Psoas muscle (tissue), 8 donors: ENCODE data around the gene TRIM8. TPM values are rescaled to one million over a fixed set of nuclear protein-coding genes. Genes with fewer than 3 reads are reported as not detected.

Experiments used
- ATAC-seq, 4 donors: fragments of 200-7000 bp; cut with Tn5 transposase; one replicate each; pipeline ENCODE4 v1.9.1; 2020; ENCODE audit warnings: moderate library complexity in 3 of 4, mild to moderate bottlenecking in 2 of 4
- DNase-seq, 2 donors: peaks; one replicate each; pipeline ENCODE4 v3.0.0-alpha.2; 2020
- H3K27ac ChIP-seq: fragments of 200-600 bp; one replicate; pipeline ENCODE4 v1.8.0; 2022
- H3K27me3 ChIP-seq, 3 donors: fragments of 200-600 bp in 1 of 3; one replicate each; pipeline versions ENCODE4 v1.6.1 to v1.8.0; 2013 to 2022; ENCODE audit warnings: low read length in 2 of 3, mild to moderate bottlenecking in 2 of 3, moderate library complexity in 1 of 3; ENCODE audit not compliant: insufficient read depth in 3 of 3
- H3K36me3 ChIP-seq, 2 donors: fragments of 200-600 bp in 1 of 2; one replicate each; pipeline versions ENCODE4 v1.6.1 to v1.8.0; 2013 to 2022; ENCODE audit warnings: low read depth in 1 of 2, mild to moderate bottlenecking in 1 of 2, moderate library complexity in 1 of 2; ENCODE audit not compliant: insufficient read depth in 1 of 2
- H3K4me1 ChIP-seq: fragments of 200-600 bp; one replicate; pipeline ENCODE4 v1.8.0; 2022
- H3K4me3 ChIP-seq: fragments of 200-600 bp; one replicate; pipeline ENCODE4 v1.8.0; 2022; ENCODE audit warnings: mild to moderate bottlenecking
- H3K9me3 ChIP-seq: fragments of 200-600 bp; one replicate; pipeline ENCODE4 v1.8.0; 2022
- CTCF ChIP-seq: fragments of 200-600 bp; IDR thresholded peaks from one replicate; pipeline ENCODE4 v1.8.0; 2022; ENCODE audit warnings: antibody characterized with exemption
- WGBS, 3 donors: extraction: QIAGEN DNeasy Blood & Tissue Kit; methylation state at CpG; one replicate each; pipeline versions ENCODE4 v1.1.6 to v1.1.7; 2013; 5-methylcytosine and 5-hydroxymethylcytosine counted together
- intact Hi-C, 2 donors: fragments of 100-400 bp; cut with DNase I; formaldehyde crosslinking; loops; one replicate each; pipeline versions ENCODE4 v1.11.0 to v1.14.2; 2022
- polyA plus RNA-seq, 3 donors: library from polyadenylated mRNA; stranded (reverse); fragments of 200-250 nt; gene quantifications; one replicate each; pipeline ENCODE4 v1.2.3, GENCODE V29; 2013
- total RNA-seq, 4 donors: library from RNA; stranded (reverse); fragmentation: NEBNext Ultra II Directional in 2 of 4; extraction: Animal tissue kit (Norgen Biotek cat#: 25700) in 2 of 4; gene quantifications; one replicate each; pipeline versions ENCODE4 v1.2.1 to v1.2.4, GENCODE V29; 2021 to 2023
- donor health status: healthy with polysubstance abuse.
- donor health status: DM: no; HTN: no; CAD: no; lungs with moderate emphysema.
- donor health status: Bipolar disorder and iron deficiency.
- donor health status: healthy.
- donor health status: DM: yes; HTN: yes; CAD: no.
- donor health status: DM: no; HTN: no; CAD: no.
- donor health status: DM: no; HTN: no; CAD: no.
- donor health status: DM: yes; HTN: yes; CAD: no.

Gene TRIM8
- total and polyA plus RNA-seq, 7 donors: 57.6 to 166 (median 97.2) TPM

GRCh38 chr10:102601639-102602038 lies 42.6 kb upstream of the TRIM8 start:
- intact Hi-C loops: loop anchor here in 1 of 2 donors (5.0 kb wide), 1 partner anchor 41 kb away; the partner anchor contains the start of gene TRIM8

GRCh38 chr10:102602272-102603045 lies 41.8 kb upstream of the TRIM8 start:
- 68 to 79% (median 69%) methylated on average over 4 of the region's 4 CpGs for WGBS, 3 donors

More at GRCh38 chr10:102601639-102602038, 42.6 kb upstream of the TRIM8 start:
- Histone ChIP-seq H3K9me3 (no peaks in the 10 kb centered on the region), H3K27ac (peak overlapping the region; percentile 89), H3K27me3 (no peaks in the 10 kb centered on the region), H3K4me1 (peaks cover 75% of the 10 kb centered on the region), H3K4me3 (no peak overlapping the region), H3K36me3 (peaks cover 0 to 23% of the 10 kb centered on the region in 2 donors)
- ATAC-seq (no peak), DNase-seq (no peak)
- TF ChIP-seq CTCF: no peak
- WGBS, 3 donors: 66 to 92% (median 71%) methylated on average over 9 of the region's 9 CpGs

GRCh38 chr10:102603946-102604345 lies 40.3 kb upstream of the TRIM8 start:
- Histone ChIP-seq H3K27ac (peak overlapping the region; percentile 89), H3K9me3 (no peaks in the 10 kb centered on the region), H3K4me1 (peaks cover 67% of the 10 kb centered on the region), H3K4me3 (no peak overlapping the region), H3K27me3 (no peaks in the 10 kb centered on the region), H3K36me3 (peaks cover 0 to 7% of the 10 kb centered on the region in 2 donors)
- WGBS, 3 donors: 64 to 76% (median 74%) methylated on average over 7 of the region's 7 CpGs
- intact Hi-C loops: loop anchor here in 1 of 2 donors (5.0 kb wide), 1 partner anchor 38 kb away; the partner anchor contains the start of gene TRIM8
- TF ChIP-seq CTCF: no peak
- ATAC-seq (peak; percentile 44 to 79 (median 60)), DNase-seq (no peak)

More at GRCh38 chr10:102602272-102603045, 41.8 kb upstream of the TRIM8 start:
- Histone ChIP-seq H3K36me3 (peaks cover 0 to 22% of the 10 kb centered on the region in 2 donors), H3K27me3 (no peaks in the 10 kb centered on the region), H3K9me3 (no peaks in the 10 kb centered on the region), H3K27ac (peak overlapping the region; percentile 89), H3K4me1 (peaks cover 74% of the 10 kb centered on the region), H3K4me3 (no peak overlapping the region)
- intact Hi-C loops: loop anchor here in 1 of 2 donors (5.0 kb wide), 1 partner anchor 40 kb away; the partner anchor contains the start of gene TRIM8
- TF ChIP-seq CTCF: no peak
- peak; percentile 65 to 75 for DNase-seq
- peak; percentile 2 to 33 (median 13) for ATAC-seq

GRCh38 chr10:102604439-102604841 lies 39.8 kb upstream of the TRIM8 start:
- Histone ChIP-seq H3K4me1 (peaks cover 67% of the 10 kb centered on the region), H3K4me3 (no peak overlapping the region), H3K9me3 (no peaks in the 10 kb centered on the region), H3K27me3 (no peaks in the 10 kb centered on the region), H3K27ac (peak overlapping the region; percentile 89), H3K36me3 (peaks cover 0 to 2% of the 10 kb centered on the region in 2 donors)
- TF ChIP-seq CTCF: no peak
- 46 to 60% (median 49%) methylated on average over 6 of the region's 6 CpGs for WGBS, 3 donors
- intact Hi-C loops: loop anchor here in 1 of 2 donors (5.0 kb wide), 1 partner anchor 38 kb away; the partner anchor contains the start of gene TRIM8
- ATAC-seq (peak; percentile 81 to 86 (median 82)), DNase-seq (no peak)
